H1 (cell line): Measurements from ENCODE around the gene TUBB1. TPM values are rescaled to one million over a fixed set of nuclear protein-coding genes. Genes with fewer than 3 reads are reported as not detected.

Experiments used
- CTCF ChIA-PET: fragments of 300-600 bp; sonication (Branson Sonifier 250); formaldehyde crosslinking; loops from one replicate; lab custom pipeline; 2021; ENCODE audit not compliant: partially characterized antibody; lab: Charles Lee
- POLR2A ChIA-PET: fragments of 300-600 bp; sonication (Branson Sonifier 250); formaldehyde crosslinking; loops from one replicate; lab custom pipeline; 2021; ENCODE audit warnings: inconsistent platforms; ENCODE audit not compliant: partially characterized antibody; lab: Charles Lee
- DNase-seq, 2 experiments: peaks; one replicate each; pipeline versions ENCODE4 v3.0.0 to v3.0.0-alpha.2; 2010 to 2022; ENCODE audit warnings: low spot score in 2 of 2, low read depth in 1 of 2, mixed read lengths in 1 of 2
- FAIRE-seq: peaks from 2 replicates; lab custom pipeline; 2011; peaks lifted over from hg19 to GRCh38; lab: Jason Lieb, UNC
- H2AFZ ChIP-seq: 2 replicates; pipeline ENCODE4 v1.8.1; 2012; ENCODE audit warnings: low read length, inconsistent platforms
- H2AK5ac ChIP-seq: 2 replicates; pipeline ENCODE4 v1.6.1; 2013; ENCODE audit warnings: low read depth, low read length
- H2BK120ac ChIP-seq: replicated peaks from 2 replicates; pipeline ENCODE3; 2013; ENCODE audit warnings: low read depth, low read length, inconsistent platforms
- H2BK12ac ChIP-seq: 2 replicates; pipeline ENCODE4 v1.6.1; 2013; ENCODE audit warnings: low read depth, low read length
- H2BK15ac ChIP-seq: 2 replicates; pipeline ENCODE4 v1.6.1; 2013; ENCODE audit warnings: low read length
- H2BK20ac ChIP-seq: 2 replicates; pipeline ENCODE4 v1.6.1; 2013; ENCODE audit warnings: low read length
- H2BK5ac ChIP-seq: 2 replicates; pipeline ENCODE4 v1.6.1; 2013; ENCODE audit warnings: low read depth, low read length
- H3K14ac ChIP-seq: 2 replicates; pipeline ENCODE4 v1.6.1; 2013; ENCODE audit warnings: inconsistent platforms; ENCODE audit not compliant: insufficient read length
- H3K18ac ChIP-seq: 2 replicates; pipeline ENCODE4 v1.6.1; 2013; ENCODE audit warnings: low read length; ENCODE audit errors: extremely low read depth
- H3K23ac ChIP-seq: 2 replicates; pipeline ENCODE4 v1.6.1; 2013; ENCODE audit warnings: inconsistent platforms; ENCODE audit not compliant: insufficient read length
- H3K23me2 ChIP-seq: 2 replicates; pipeline ENCODE4 v1.6.1; 2013; ENCODE audit warnings: low read depth, low read length
- H3K27ac ChIP-seq: 2 replicates; pipeline ENCODE4 v1.6.1; 2011; ENCODE audit warnings: low read depth, low read length, inconsistent platforms
- H3K27me3 ChIP-seq, 4 experiments: replicated peaks in 1 of 4; 1 replicate in 1 of 4; 2 replicates in 3 of 4; pipeline versions ENCODE4 v1.6.1 to v1.8.1; 2011 to 2013; ENCODE audit warnings: low read length in 3 of 4, mild to moderate bottlenecking in 3 of 4, inconsistent platforms in 2 of 4, mixed read lengths in 2 of 4, moderate library complexity in 1 of 4; ENCODE audit not compliant: control insufficient read depth in 3 of 4, insufficient read depth in 3 of 4; ENCODE audit errors: extremely low read depth in 1 of 4
- H3K36me3 ChIP-seq, 4 experiments: 2 replicates each; pipeline versions ENCODE4 v1.6.1 to v1.8.1; 2011 to 2013; ENCODE audit warnings: mild to moderate bottlenecking in 4 of 4, low read length in 3 of 4, moderate library complexity in 2 of 4, control low read depth in 1 of 4, inconsistent platforms in 1 of 4; ENCODE audit not compliant: insufficient read depth in 4 of 4, control insufficient read depth in 2 of 4
- H3K4ac ChIP-seq: replicated peaks from 2 replicates; pipeline ENCODE3; 2013; ENCODE audit warnings: low read length, low read depth, mixed read lengths, inconsistent platforms; ENCODE audit not compliant: insufficient read length
- H3K4me1 ChIP-seq, 4 experiments: replicated peaks in 1 of 4; 1 replicate in 1 of 4; 2 replicates in 3 of 4; pipeline versions ENCODE4 v1.6.1 to v1.8.1; 2011 to 2013; ENCODE audit warnings: low read length in 3 of 4, inconsistent platforms in 2 of 4, mixed read lengths in 1 of 4; ENCODE audit not compliant: insufficient read depth in 4 of 4, control insufficient read depth in 3 of 4
- H3K4me2 ChIP-seq, 2 experiments: 2 replicates each; pipeline versions ENCODE4 v1.6.1 to v1.8.1; 2011 to 2013; ENCODE audit warnings: low read depth in 2 of 2, low read length in 2 of 2, control low read depth in 1 of 2, inconsistent platforms in 1 of 2, mild to moderate bottlenecking in 1 of 2; ENCODE audit not compliant: insufficient read depth in 1 of 2
- H3K4me3 ChIP-seq, 4 experiments: fragments of 200-600, 300-600 bp in 1 of 4; sonication (generic), shearing (Covaris generic), sonication (Bioruptor Twin) in 1 of 4; 2 replicates each; pipeline versions ENCODE4 v1.5.1 to v1.8.1; 2011 to 2016; ENCODE audit warnings: low read length in 4 of 4, low read depth in 3 of 4, control low read depth in 2 of 4, inconsistent platforms in 2 of 4, mild to moderate bottlenecking in 2 of 4, mixed read lengths in 1 of 4, moderate library complexity in 1 of 4; ENCODE audit not compliant: insufficient read depth in 2 of 4; ENCODE audit errors: extremely low read depth in 1 of 4
- H3K56ac ChIP-seq: replicated peaks from 2 replicates; pipeline ENCODE3; 2013; ENCODE audit warnings: low read depth, mild to moderate bottlenecking, mixed read lengths, low read length, inconsistent platforms; ENCODE audit not compliant: insufficient read length
- H3K79me1 ChIP-seq: 2 replicates; pipeline ENCODE4 v1.6.1; 2013; ENCODE audit warnings: low read depth, low read length, control low read depth
- H3K79me2 ChIP-seq, 2 experiments: 2 replicates each; pipeline versions ENCODE4 v1.6.1 to v1.8.1; 2012 to 2013; ENCODE audit warnings: low read length in 2 of 2, mild to moderate bottlenecking in 2 of 2, inconsistent platforms in 1 of 2; ENCODE audit not compliant: insufficient read depth in 2 of 2, control insufficient read depth in 1 of 2
- H3K9ac ChIP-seq, 4 experiments: replicated peaks in 1 of 4; 1 replicate in 1 of 4; 2 replicates in 3 of 4; pipeline versions ENCODE4 v1.6.1 to v1.8.1; 2011 to 2013; ENCODE audit warnings: low read depth in 3 of 4, low read length in 3 of 4, control low read depth in 2 of 4, mild to moderate bottlenecking in 2 of 4, moderate library complexity in 2 of 4, inconsistent platforms in 1 of 4; ENCODE audit errors: extremely low read depth in 1 of 4
- H3K9me3 ChIP-seq, 2 experiments: 2 replicates each; pipeline versions ENCODE4 v1.6.1 to v1.8.1; 2012 to 2013; ENCODE audit warnings: mild to moderate bottlenecking in 2 of 2, moderate library complexity in 2 of 2, control low read depth in 1 of 2, inconsistent platforms in 1 of 2, low read depth in 1 of 2, low read length in 1 of 2, mixed read lengths in 1 of 2; ENCODE audit not compliant: insufficient read depth in 2 of 2
- H4K20me1 ChIP-seq, 2 experiments: replicated peaks in 1 of 2; 2 replicates each; pipeline versions ENCODE3 to v1.8.1; 2011 to 2013; ENCODE audit warnings: inconsistent platforms in 2 of 2, low read length in 2 of 2, mild to moderate bottlenecking in 1 of 2; ENCODE audit not compliant: insufficient read depth in 2 of 2, control insufficient read depth in 1 of 2
- H4K5ac ChIP-seq: 2 replicates; pipeline ENCODE4 v1.6.1; 2013; ENCODE audit warnings: low read length, low read depth, mixed read lengths, inconsistent platforms; ENCODE audit not compliant: insufficient read length
- H4K8ac ChIP-seq: 2 replicates; pipeline ENCODE4 v1.8.0; 2013; ENCODE audit warnings: mild to moderate bottlenecking, moderate library complexity, low read length, inconsistent platforms; ENCODE audit not compliant: insufficient read depth; ENCODE audit errors: extremely low read depth
- H4K91ac ChIP-seq: replicated peaks from 2 replicates; pipeline ENCODE3; 2013; ENCODE audit warnings: low read length, mixed read lengths, inconsistent platforms; ENCODE audit not compliant: insufficient read length
- CHD1 ChIP-seq: IDR thresholded peaks from 2 replicates; pipeline ENCODE4 v1.6.1; 2012; ENCODE audit warnings: low read depth, low read length, improper control_type of control experiment
- CHD2 ChIP-seq: IDR thresholded peaks from 2 replicates; pipeline ENCODE4 v1.6.1; 2012; ENCODE audit warnings: low read length, improper control_type of control experiment
- EGR1 ChIP-seq: IDR thresholded peaks from 2 replicates; pipeline ENCODE4 v1.6.1; 2011; ENCODE audit warnings: low read depth, low read length, borderline replicate concordance
- GABPA ChIP-seq: IDR thresholded peaks from 2 replicates; pipeline ENCODE4 v1.6.1; 2011; ENCODE audit warnings: mild to moderate bottlenecking, low read length, moderate library complexity, borderline replicate concordance; ENCODE audit not compliant: insufficient read depth
- HDAC6 ChIP-seq: IDR thresholded peaks from one replicate; pipeline ENCODE4 v1.7.1; 2012; ENCODE audit warnings: low read depth, mild to moderate bottlenecking, inconsistent platforms, low read length, moderate library complexity
- KDM1A ChIP-seq: fragments of 200-600, 300-600 bp; sonication (generic); IDR thresholded peaks from 2 replicates; pipeline ENCODE4 v1.7.1; 2016; ENCODE audit warnings: mild to moderate bottlenecking, low read length, borderline replicate concordance
- MAFK ChIP-seq: IDR thresholded peaks from 2 replicates; pipeline ENCODE4 v1.6.1; 2012; ENCODE audit warnings: low read depth, mild to moderate bottlenecking, improper control_type of control experiment, low read length
- PHF8 ChIP-seq: fragments of 200-600 bp; sonication (generic); conservative IDR thresholded peaks from 2 replicates; pipeline ENCODE4 v1.7.1; 2012; ENCODE audit warnings: low read depth, mild to moderate bottlenecking, inconsistent platforms, low read length, moderate library complexity
- POU5F1 ChIP-seq: IDR thresholded peaks from 2 replicates; pipeline ENCODE4 v1.6.1; 2011; ENCODE audit warnings: low read depth, mild to moderate bottlenecking, low read length, moderate library complexity
- RAD21 ChIP-seq, 2 experiments: IDR thresholded peaks in 1 of 2; conservative IDR thresholded peaks in 1 of 2; 2 replicates each; pipeline ENCODE4 v1.6.1; 2011; ENCODE audit warnings: low read depth in 2 of 2, low read length in 2 of 2, improper control_type of control experiment in 1 of 2, inconsistent platforms in 1 of 2, mild to moderate bottlenecking in 1 of 2, moderate library complexity in 1 of 2
- RNF2 ChIP-seq: fragments of 200-900, 300-1000 bp; sonication (generic); IDR thresholded peaks from 2 replicates; pipeline ENCODE4 v1.7.1; 2016; ENCODE audit warnings: borderline replicate concordance, low read depth, mild to moderate bottlenecking, antibody characterized with exemption, low read length; ENCODE audit not compliant: poor library complexity, severe bottlenecking; ENCODE audit errors: missing control alignments
- SIX5 ChIP-seq: IDR thresholded peaks from 2 replicates; pipeline ENCODE4 v1.6.1; 2011; ENCODE audit warnings: mild to moderate bottlenecking, low read depth, low read length
- SP1 ChIP-seq: IDR thresholded peaks from 2 replicates; pipeline ENCODE4 v1.6.1; 2011; ENCODE audit warnings: low read depth, low read length
- TAF1 ChIP-seq: IDR thresholded peaks from 2 replicates; pipeline ENCODE4 v1.6.1; 2011; ENCODE audit warnings: mild to moderate bottlenecking, low read depth, low read length
- TBP ChIP-seq: IDR thresholded peaks from 2 replicates; pipeline ENCODE4 v1.6.1; 2011; ENCODE audit warnings: low read depth, low read length, improper control_type of control experiment
- TEAD4 ChIP-seq: IDR thresholded peaks from 2 replicates; pipeline ENCODE4 v1.6.1; 2012; ENCODE audit warnings: low read depth, low read length, inconsistent platforms, mixed read lengths
- WGBS, 2 experiments: shearing (Covaris generic) in 1 of 2; methylation state at CpG; one replicate each; pipeline versions ENCODE4 v1.1.6 to v1.1.7; 2013 to 2015; ENCODE audit warnings: low lambda C conversion rate in 2 of 2, mixed read lengths in 2 of 2, inconsistent platforms in 1 of 2, low coverage in 1 of 2, missing lambda C conversion rate in 1 of 2; ENCODE audit not compliant: insufficient replicate concordance in 2 of 2, insufficient coverage in 1 of 2, insufficient read length in 1 of 2; ENCODE audit errors: extremely low coverage in 1 of 2, missing lambda C conversion rate in 1 of 2; 5-methylcytosine and 5-hydroxymethylcytosine counted together
- polyA plus RNA-seq, 7 experiments: library from polyadenylated mRNA; depleted of rRNA in 3 of 7; stranded (reverse) in 5 of 7; unstranded in 2 of 7; fragments of >200 nt in 5 of 7; fragments of 200-250 nt in 2 of 7; gene quantifications; 1 replicate in 5 of 7; 2 replicates in 1 of 7; 4 replicates in 1 of 7; pipeline versions ENCODE4 v1.2.1 to v1.2.3, GENCODE V29; 2011 to 2013; ENCODE audit warnings: missing spikeins in 2 of 7, mixed read lengths in 2 of 7
- total RNA-seq: library from RNA; stranded (reverse); fragmentation: NEBNext Ultra II Directional; extraction: Animal tissue kit (Norgen Biotek cat#: 25700); gene quantifications from 2 replicates; pipeline ENCODE4 v1.2.1, GENCODE V29; 2021

The TUBB1 gene
- total and polyA plus RNA-seq, 2 of the 8 experiments (the other 6 are each of a cell fraction or from before 2014, with no cell fraction given): not detected

GRCh38 chr20:58975353-58975752 lies 43.9 kb upstream of the TUBB1 start:
- Histone ChIP-seq H2AK5ac (no peak overlapping the region), H3K36me3 (no peaks in the 10 kb centered on the region), H2BK15ac (no peak overlapping the region), H3K23me2 (no peaks in the 10 kb centered on the region), H3K9me3 (no peaks in the 10 kb centered on the region), H2BK5ac (no peak overlapping the region), H2BK12ac (no peak overlapping the region), H3K79me1 (no peaks in the 10 kb centered on the region), H3K9ac (no peak overlapping the region), H3K4me1 (peaks cover 0 to 3% (median 0%) of the 10 kb centered on the region in 4 experiments; a peak in 2 of 7 replicates), H3K4ac (no peak overlapping the region), H3K4me3 (no peak overlapping the region), H2BK20ac (no peak overlapping the region), H3K14ac (no peak overlapping the region), H3K27ac (no peak overlapping the region), H4K5ac (no peak overlapping the region), H3K27me3 (no peaks in the 10 kb centered on the region), H4K20me1 (no peaks in the 10 kb centered on the region), H3K79me2 (no peaks in the 10 kb centered on the region), H4K91ac (no peak overlapping the region), H4K8ac (no peak overlapping the region), H2AFZ (no peak overlapping the region), H3K23ac (no peak overlapping the region), H2BK120ac (no peak overlapping the region), H3K18ac (no peak overlapping the region), H3K4me2 (no peak overlapping the region), H3K56ac (no peak overlapping the region)
- ChIA-PET POLR2A (no interaction called here), CTCF (no interaction called here)
- WGBS, 2 experiments: 96% methylated on average over 1 of the region's 1 CpG; no CpG with 5 or more reads in 1 of the 2 experiments
- TF ChIP-seq TAF1 (no peak), EGR1 (no peak), PHF8 (no peak), CHD2 (no peak), TBP (no peak), CHD1 (no peak), SIX5 (no peak), POU5F1 (no peak), RAD21 (IDR thresholded peaks at IDR 0.05 in 1 of 2, conservative IDR thresholded peaks at IDR 0.05 in 1 of 2; ENCODE audit: low read depth in 2 of 2, low read length in 2 of 2) (no peak), GABPA (no peak), TEAD4 (no peak), HDAC6 (no peak), SP1 (no peak), MAFK (no peak), KDM1A (no peak), RNF2 (no peak)
- FAIRE-seq: no peak
- DNase-seq: no peak
